ENCODE data around the gene ASRGL1. TPM values are rescaled to one million over a fixed set of nuclear protein-coding genes. Genes with fewer than 3 reads are reported as not detected.

ASRGL1 gene
- polyA plus RNA-seq: 1 to 10 TPM in 1 of 2 donors, under 1 TPM in 1; 0.45 to 1.3 TPM

- H3K9me3 ChIP-seq (ENCODE audit: control insufficient read depth in 2 of 2, insufficient read depth in 1 of 2, low read depth in 1 of 2, low read length in 1 of 2): no peaks in the 10 kb centered on the region
- peaks cover 2 to 6% of the 10 kb centered on the region in 2 donors for H3K4me1 ChIP-seq (ENCODE audit: control insufficient read depth in 2 of 2, insufficient read depth in 2 of 2, low read length in 1 of 2)
- 1% methylated on average over 96 to 98 of the region's 98 CpGs for WGBS, 2 donors
- H3K4me3 ChIP-seq (ENCODE audit: low read depth in 1 of 2, low read length in 2 of 2): peak within 1 kb of the TSS; percentile 54 to 58
- H3K36me3 ChIP-seq (ENCODE audit: control insufficient read depth in 2 of 2, insufficient read depth in 2 of 2, low read length in 1 of 2): no peaks in the 10 kb centered on the region
- no peak within 1 kb of the TSS for H3K27ac ChIP-seq (ENCODE audit: low read depth in 2 of 2, low read length in 1 of 2)
- peaks cover 0 to 3% of the 10 kb centered on the region in 2 donors for H3K27me3 ChIP-seq (ENCODE audit: control insufficient read depth in 1 of 2, insufficient read depth in 2 of 2, low read length in 2 of 2)
These were observed at the start of gene ASRGL1 for GRCh38 chr11:62337303-62338181. Gene ASRGL1, plus strand, starts transcription at chr11:62337448. Its CDS starts 530 bp downstream, at chr11:62337978.

- H3K4me3 ChIP-seq (ENCODE audit: low read depth in 1 of 2, low read length in 2 of 2): no peak overlapping the region
- 46 to 50% methylated on average over 2 of the region's 2 CpGs for WGBS, 2 donors
- no peak overlapping the region for H3K27ac ChIP-seq (ENCODE audit: low read depth in 2 of 2, low read length in 1 of 2)
- peaks cover 2 to 4% of the 10 kb centered on the region in 2 donors for H3K27me3 ChIP-seq (ENCODE audit: control insufficient read depth in 1 of 2, insufficient read depth in 2 of 2, low read length in 2 of 2)
- peaks cover 0 to 2% of the 10 kb centered on the region in 2 donors for H3K9me3 ChIP-seq (ENCODE audit: control insufficient read depth in 2 of 2, insufficient read depth in 1 of 2, low read depth in 1 of 2, low read length in 1 of 2)
- no peaks in the 10 kb centered on the region for H3K36me3 ChIP-seq (ENCODE audit: control insufficient read depth in 2 of 2, insufficient read depth in 2 of 2, low read length in 1 of 2)
- H3K4me1 ChIP-seq (ENCODE audit: control insufficient read depth in 2 of 2, insufficient read depth in 2 of 2, low read length in 1 of 2): no peaks in the 10 kb centered on the region
These were observed 41.7 kb upstream of the ASRGL1 start for GRCh38 chr11:62295504-62295903.

GRCh38 chr11:62298975-62299374, 38.3 kb upstream of the ASRGL1 start, which contains the start of gene SCGB1D4:
Gene SCGB1D4, minus strand, starts transcription at chr11:62299075. Its CDS starts 65 bp downstream, at chr11:62299010.
- Histone ChIP-seq H3K9me3 (ENCODE audit: control insufficient read depth in 2 of 2, insufficient read depth in 1 of 2, low read depth in 1 of 2, low read length in 1 of 2) (peaks cover 0 to 2% of the 10 kb centered on the region in 2 donors), H3K27me3 (ENCODE audit: control insufficient read depth in 1 of 2, insufficient read depth in 2 of 2, low read length in 2 of 2) (peaks cover 2 to 4% of the 10 kb centered on the region in 2 donors), H3K36me3 (ENCODE audit: control insufficient read depth in 2 of 2, insufficient read depth in 2 of 2, low read length in 1 of 2) (no peaks in the 10 kb centered on the region), H3K27ac (ENCODE audit: low read depth in 2 of 2, low read length in 1 of 2) (no peak within 1 kb of the TSS), H3K4me3 (ENCODE audit: low read depth in 1 of 2, low read length in 2 of 2) (no peak within 1 kb of the TSS), H3K4me1 (ENCODE audit: control insufficient read depth in 2 of 2, insufficient read depth in 2 of 2, low read length in 1 of 2) (no peaks in the 10 kb centered on the region)
- WGBS, 2 donors: 58 to 63% methylated on average over 7 of the region's 7 CpGs

GRCh38 chr11:62306227-62306626, 31.0 kb upstream of the ASRGL1 start:
- Histone ChIP-seq H3K27ac (ENCODE audit: low read depth in 2 of 2, low read length in 1 of 2) (no peak overlapping the region), H3K9me3 (ENCODE audit: control insufficient read depth in 2 of 2, insufficient read depth in 1 of 2, low read depth in 1 of 2, low read length in 1 of 2) (no peaks in the 10 kb centered on the region), H3K36me3 (ENCODE audit: control insufficient read depth in 2 of 2, insufficient read depth in 2 of 2, low read length in 1 of 2) (no peaks in the 10 kb centered on the region), H3K4me1 (ENCODE audit: control insufficient read depth in 2 of 2, insufficient read depth in 2 of 2, low read length in 1 of 2) (no peaks in the 10 kb centered on the region), H3K27me3 (ENCODE audit: control insufficient read depth in 1 of 2, insufficient read depth in 2 of 2, low read length in 2 of 2) (no peaks in the 10 kb centered on the region), H3K4me3 (ENCODE audit: low read depth in 1 of 2, low read length in 2 of 2) (no peak overlapping the region)
- WGBS, 2 donors: 36 to 43% methylated on average over 6 of the region's 6 CpGs

GRCh38 chr11:62307950-62308349, 29.3 kb upstream of the ASRGL1 start:
- Histone ChIP-seq H3K4me1 (ENCODE audit: control insufficient read depth in 2 of 2, insufficient read depth in 2 of 2, low read length in 1 of 2) (no peaks in the 10 kb centered on the region), H3K27me3 (ENCODE audit: control insufficient read depth in 1 of 2, insufficient read depth in 2 of 2, low read length in 2 of 2) (no peaks in the 10 kb centered on the region), H3K4me3 (ENCODE audit: low read depth in 1 of 2, low read length in 2 of 2) (no peak overlapping the region), H3K27ac (ENCODE audit: low read depth in 2 of 2, low read length in 1 of 2) (no peak overlapping the region), H3K9me3 (ENCODE audit: control insufficient read depth in 2 of 2, insufficient read depth in 1 of 2, low read depth in 1 of 2, low read length in 1 of 2) (no peaks in the 10 kb centered on the region), H3K36me3 (ENCODE audit: control insufficient read depth in 2 of 2, insufficient read depth in 2 of 2, low read length in 1 of 2) (no peaks in the 10 kb centered on the region)

GRCh38 chr11:62309991-62310390, 27.3 kb upstream of the ASRGL1 start:
- H3K4me1 ChIP-seq (ENCODE audit: control insufficient read depth in 2 of 2, insufficient read depth in 2 of 2, low read length in 1 of 2): no peaks in the 10 kb centered on the region
- WGBS, 2 donors: 49 to 51% methylated on average over 7 of the region's 7 CpGs
- no peaks in the 10 kb centered on the region for H3K27me3 ChIP-seq (ENCODE audit: control insufficient read depth in 1 of 2, insufficient read depth in 2 of 2, low read length in 2 of 2)
- H3K4me3 ChIP-seq (ENCODE audit: low read depth in 1 of 2, low read length in 2 of 2): no peak overlapping the region
- H3K27ac ChIP-seq (ENCODE audit: low read depth in 2 of 2, low read length in 1 of 2): no peak overlapping the region
- no peaks in the 10 kb centered on the region for H3K36me3 ChIP-seq (ENCODE audit: control insufficient read depth in 2 of 2, insufficient read depth in 2 of 2, low read length in 1 of 2)
- no peaks in the 10 kb centered on the region for H3K9me3 ChIP-seq (ENCODE audit: control insufficient read depth in 2 of 2, insufficient read depth in 1 of 2, low read depth in 1 of 2, low read length in 1 of 2)

GRCh38 chr11:62315431-62315830, 21.8 kb upstream of the ASRGL1 start:
- 84 to 90% methylated on average over 1 of the region's 1 CpG for WGBS, 2 donors
- Histone ChIP-seq H3K4me3 (ENCODE audit: low read depth in 1 of 2, low read length in 2 of 2) (no peak overlapping the region), H3K36me3 (ENCODE audit: control insufficient read depth in 2 of 2, insufficient read depth in 2 of 2, low read length in 1 of 2) (no peaks in the 10 kb centered on the region), H3K27ac (ENCODE audit: low read depth in 2 of 2, low read length in 1 of 2) (no peak overlapping the region), H3K27me3 (ENCODE audit: control insufficient read depth in 1 of 2, insufficient read depth in 2 of 2, low read length in 2 of 2) (no peaks in the 10 kb centered on the region), H3K9me3 (ENCODE audit: control insufficient read depth in 2 of 2, insufficient read depth in 1 of 2, low read depth in 1 of 2, low read length in 1 of 2) (no peaks in the 10 kb centered on the region), H3K4me1 (ENCODE audit: control insufficient read depth in 2 of 2, insufficient read depth in 2 of 2, low read length in 1 of 2) (no peaks in the 10 kb centered on the region)

GRCh38 chr11:62322524-62322923, 14.7 kb upstream of the ASRGL1 start:
- H3K27me3 ChIP-seq (ENCODE audit: control insufficient read depth in 1 of 2, insufficient read depth in 2 of 2, low read length in 2 of 2): no peaks in the 10 kb centered on the region
- no peaks in the 10 kb centered on the region for H3K36me3 ChIP-seq (ENCODE audit: control insufficient read depth in 2 of 2, insufficient read depth in 2 of 2, low read length in 1 of 2)
- H3K27ac ChIP-seq (ENCODE audit: low read depth in 2 of 2, low read length in 1 of 2): no peak overlapping the region
- no peak overlapping the region for H3K4me3 ChIP-seq (ENCODE audit: low read depth in 1 of 2, low read length in 2 of 2)
- 69 to 77% methylated on average over 2 of the region's 2 CpGs for WGBS, 2 donors
- H3K9me3 ChIP-seq (ENCODE audit: control insufficient read depth in 2 of 2, insufficient read depth in 1 of 2, low read depth in 1 of 2, low read length in 1 of 2): no peaks in the 10 kb centered on the region
- no peaks in the 10 kb centered on the region for H3K4me1 ChIP-seq (ENCODE audit: control insufficient read depth in 2 of 2, insufficient read depth in 2 of 2, low read length in 1 of 2)

GRCh38 chr11:62324731-62325556, 12.3 kb upstream of the ASRGL1 start:
- Histone ChIP-seq H3K4me3 (ENCODE audit: low read depth in 1 of 2, low read length in 2 of 2) (no peak overlapping the region), H3K9me3 (ENCODE audit: control insufficient read depth in 2 of 2, insufficient read depth in 1 of 2, low read depth in 1 of 2, low read length in 1 of 2) (no peaks in the 10 kb centered on the region), H3K27me3 (ENCODE audit: control insufficient read depth in 1 of 2, insufficient read depth in 2 of 2, low read length in 2 of 2) (no peaks in the 10 kb centered on the region), H3K36me3 (ENCODE audit: control insufficient read depth in 2 of 2, insufficient read depth in 2 of 2, low read length in 1 of 2) (no peaks in the 10 kb centered on the region), H3K27ac (ENCODE audit: low read depth in 2 of 2, low read length in 1 of 2) (no peak overlapping the region), H3K4me1 (ENCODE audit: control insufficient read depth in 2 of 2, insufficient read depth in 2 of 2, low read length in 1 of 2) (no peaks in the 10 kb centered on the region)
- 45 to 66% methylated on average over 18 of the region's 18 CpGs for WGBS, 2 donors
